Heart right ventricle (tissue), 16 donors: ENCODE results near the gene TLX3. TPM values are rescaled to one million over a fixed set of nuclear protein-coding genes. Genes with fewer than 3 reads are reported as not detected.
A peak's percentile ranks its signal among the peaks of the same experiment; 100 is the strongest.

ENCODE experiments used
- ATAC-seq, 8 donors: fragments of 200-7000 bp; cut with Tn5 transposase; one replicate each; pipeline ENCODE4 v1.9.1; 2020; ENCODE audit warnings: mild to moderate bottlenecking in 8 of 8, moderate library complexity in 8 of 8, moderate number of reproducible peaks in 1 of 8
- DNase-seq, 2 donors: peaks; one replicate each; pipeline ENCODE4 v3.0.0-alpha.2; 2020
- H3K27ac ChIP-seq, 10 donors: fragments of 200-600 bp; sonication (generic) in 2 of 10; one replicate each; pipeline versions ENCODE4 v1.5.0 to v1.8.0; 2020 to 2022; ENCODE audit warnings: mild to moderate bottlenecking in 3 of 10
- H3K27me3 ChIP-seq, 7 donors: fragments of 200-600 bp; one replicate each; pipeline ENCODE4 v1.8.0; 2021 to 2022; ENCODE audit warnings: mild to moderate bottlenecking in 2 of 7
- H3K36me3 ChIP-seq, 9 donors: fragments of 200-600 bp; sonication (generic) in 1 of 9; one replicate each; pipeline versions ENCODE4 v1.5.0 to v1.8.0; 2020 to 2022; ENCODE audit warnings: mild to moderate bottlenecking in 2 of 9
- H3K4me1 ChIP-seq, 9 donors: fragments of 200-600 bp; sonication (generic) in 1 of 9; one replicate each; pipeline versions ENCODE4 v1.5.0 to v1.8.0; 2020 to 2022; ENCODE audit warnings: mild to moderate bottlenecking in 4 of 9
- H3K4me3 ChIP-seq, 10 donors: fragments of 200-600 bp; sonication (generic) in 2 of 10; one replicate each; pipeline versions ENCODE4 v1.5.0 to v1.8.0; 2020 to 2022; ENCODE audit warnings: mild to moderate bottlenecking in 7 of 10, moderate library complexity in 2 of 10
- H3K9me3 ChIP-seq, 11 donors: fragments of 200-600 bp in 10 of 11; sonication (generic) in 2 of 11; one replicate each; pipeline versions ENCODE4 v1.5.0 to v1.8.0; 2013 to 2022; ENCODE audit warnings: mild to moderate bottlenecking in 2 of 11, control low read depth in 1 of 11, moderate library complexity in 1 of 11
- CTCF ChIP-seq, 9 donors: fragments of 200-600 bp; sonication (generic) in 2 of 9; IDR thresholded peaks; one replicate each; pipeline versions ENCODE4 v1.5.0 to v1.8.0; 2021 to 2022; ENCODE audit warnings: antibody characterized with exemption in 9 of 9, mild to moderate bottlenecking in 5 of 9, moderate library complexity in 1 of 9
- WGBS, 2 donors: extraction: QIAGEN DNeasy Blood & Tissue Kit; methylation state at CpG; one replicate each; pipeline ENCODE4 v1.1.7; 2013; ENCODE audit warnings: inconsistent platforms in 1 of 2; 5-methylcytosine and 5-hydroxymethylcytosine counted together
- intact Hi-C, 10 donors: fragments of 100-400 bp; cut with DNase I; formaldehyde crosslinking; loops; one replicate each; pipeline versions ENCODE4 v1.11.1 to v1.14.2; 2022
- polyA plus RNA-seq, 2 donors: library from polyadenylated mRNA; stranded (reverse); fragments of 200-250 nt; gene quantifications; one replicate each; pipeline ENCODE4 v1.2.3, GENCODE V29; 2013
- total RNA-seq, 10 donors: library from RNA; stranded (reverse); fragmentation: NEBNext Ultra II Directional in 3 of 10; extraction: Animal tissue kit (Norgen Biotek cat#: 25700) in 3 of 10; gene quantifications; one replicate each; pipeline versions ENCODE4 v1.2.1 to v1.2.4, GENCODE V29; 2021 to 2023
- donor health status: Arrhythmogenic right ventricular cardiomyopathy.
- donor health status: ischemic (EF 13 %, LVEDD 7.1; RV severe dilation, severe dysfunction).
- donor health status: healthy with polysubstance abuse.
- donor health status: DM: no; HTN: yes; CAD: no.
- donor health status: DM: no; HTN: no; CAD: no.
- donor health status: ischemic (EF 25% LVEDD 6.9; RV normal size, moderate dysfunction).
- donor health status: ischemic (EF 25% LVEDD 5.7; RV mildly dilated, moderate dysfunction).
- donor health status: healthy.
- donor health status: DM: yes; HTN: yes; CAD: no.
- donor health status: Ischemic cardiomyopathy.
- donor health status: ischemic (EF 35%, LVEDD 5.7; RV mildly dilated, moderate dysfunction).
- donor health status: nonischemic (EF 11% LVEDD 7.7; RV severe dilation, severe dysfunction).
- donor health status: DM: yes; HTN: yes; CAD: no.
- donor health status: PGD.
- donor health status: ischemic (EF 29% LVEDD 5.4; RV normal size, mild dysfunction).
- donor health status: nonischemic (EF 23%, LVEDD 6.1; RV moderate dilation, normal function).

The TLX3 gene
- total and polyA plus RNA-seq, 12 donors: not detected

- H3K27me3 ChIP-seq: peaks cover 83 to 100% (median 100%) of the 10 kb centered on the region in 7 donors
- H3K36me3 ChIP-seq: no peaks in the 10 kb centered on the region
- peaks cover 12 to 77% (median 65%) of the 10 kb centered on the region in 9 donors for H3K4me1 ChIP-seq
- no peak overlapping the region for H3K27ac ChIP-seq
- whole genome bisulfite sequencing, 2 donors: 13 to 14% methylated on average over 37 of the region's 37 CpGs
- TF ChIP-seq CTCF (IDR thresholded peaks at IDR 0.05): no peak
- intact Hi-C loops: no loop called here
- H3K4me3 ChIP-seq: no peak overlapping the region
- no peak for ATAC-seq
- DNase-seq: no peak
- no peaks in the 10 kb centered on the region for H3K9me3 ChIP-seq
Observed at GRCh38 chr5:171313481-171314206, 4.6 kb downstream of the TLX3 start.

GRCh38 chr5:171314728-171315385 lies 5.8 kb downstream of the TLX3 start:
- peaks cover 12 to 65% (median 55%) of the 10 kb centered on the region in 9 donors for H3K4me1 ChIP-seq

GRCh38 chr5:171315386-171315891 lies 6.4 kb downstream of the TLX3 start:
- peak in 1 of 8 donors; percentile 20 for ATAC-seq
- Histone ChIP-seq H3K4me3 (peak overlapping the region in 8 of 10 donors; percentile 9 to 38 (median 31)), H3K9me3 (no peaks in the 10 kb centered on the region), H3K4me1 (peaks cover 12 to 60% (median 53%) of the 10 kb centered on the region in 9 donors), H3K27ac (no peak overlapping the region), H3K36me3 (no peaks in the 10 kb centered on the region), H3K27me3 (peaks cover 66 to 100% (median 100%) of the 10 kb centered on the region in 7 donors)
- DNase-seq: no peak
- intact Hi-C loops: no loop called here
- 3% methylated on average over 36 of the region's 36 CpGs for WGBS, 2 donors
- TF ChIP-seq CTCF (IDR thresholded peaks at IDR 0.05): no peak

More at GRCh38 chr5:171314728-171315385, 5.8 kb downstream of the TLX3 start:
- no peak overlapping the region for H3K27ac ChIP-seq
- H3K36me3 ChIP-seq: no peaks in the 10 kb centered on the region
- 1 to 4% methylated on average over 53 of the region's 53 CpGs for WGBS, 2 donors
- TF ChIP-seq CTCF (IDR thresholded peaks at IDR 0.05): no peak
- intact Hi-C loops: no loop called here
- peak overlapping the region in 8 of 10 donors; percentile 9 to 38 (median 31) for H3K4me3 ChIP-seq
- DNase-seq (peak in 1 of 2 donors; percentile 58), ATAC-seq (peak in 6 of 8 donors; percentile 36 to 55 (median 49))
- no peaks in the 10 kb centered on the region for H3K9me3 ChIP-seq
- H3K27me3 ChIP-seq: peaks cover 71 to 100% (median 100%) of the 10 kb centered on the region in 7 donors

GRCh38 chr5:171315925-171316257 lies 6.8 kb downstream of the TLX3 start:
- Histone ChIP-seq H3K9me3 (no peaks in the 10 kb centered on the region), H3K27me3 (peaks cover 63 to 100% (median 100%) of the 10 kb centered on the region in 7 donors), H3K36me3 (no peaks in the 10 kb centered on the region), H3K4me3 (peak overlapping the region in 8 of 10 donors; percentile 9 to 38 (median 24)), H3K4me1 (peaks cover 12 to 57% (median 51%) of the 10 kb centered on the region in 9 donors), H3K27ac (no peak overlapping the region)
- WGBS, 2 donors: 9 to 11% methylated on average over 20 of the region's 20 CpGs
- DNase-seq (no peak), ATAC-seq (no peak)
- no peak for TF ChIP-seq CTCF (IDR thresholded peaks at IDR 0.05)
- intact Hi-C loops: no loop called here
